CD4-positive, alpha-beta T cell (primary cell): ENCODE results near the gene CUEDC1. TPM values are rescaled to one million over a fixed set of nuclear protein-coding genes. Genes with fewer than 3 reads are reported as not detected.

Experiments used
- ATAC-seq: fragments of 200-7000 bp; cut with Tn5 transposase; one replicate; pipeline ENCODE4 v1.10.0; 2022; ENCODE audit warnings: mild to moderate bottlenecking; ENCODE audit not compliant: poor library complexity
- CTCF ChIA-PET: fragments of 350-600 bp; sonication (Branson Sonifier 250); formaldehyde crosslinking; loops from one replicate; lab custom pipeline; 2021; ENCODE audit warnings: antibody characterized with exemption, inconsistent platforms; lab: Charles Lee
- POLR2A ChIA-PET: fragments of 350-600 bp; sonication (Branson Sonifier 250); formaldehyde crosslinking; loops from one replicate; lab custom pipeline; 2021; ENCODE audit warnings: antibody characterized with exemption, inconsistent platforms; lab: Charles Lee
- DNase-seq, 14 experiments: peaks; one replicate each; pipeline ENCODE4 v3.0.0-alpha.2; 2013 to 2020; ENCODE audit warnings: mixed read lengths in 2 of 14
- H3K27ac ChIP-seq, 2 donors: one replicate each; pipeline versions ENCODE4 v1.5.1 to v1.7.0; 2013; ENCODE audit warnings: low read length in 2 of 2, low read depth in 1 of 2, mild to moderate bottlenecking in 1 of 2
- H3K27me3 ChIP-seq, 2 experiments: 1 replicate in 1 of 2; 2 replicates in 1 of 2; pipeline versions ENCODE4 v1.6.1 to v1.7.0; 2013; ENCODE audit warnings: low read length in 2 of 2, control low read depth in 1 of 2, mild to moderate bottlenecking in 1 of 2, moderate library complexity in 1 of 2; ENCODE audit not compliant: insufficient read depth in 2 of 2, control insufficient read depth in 1 of 2
- H3K36me3 ChIP-seq: one replicate; pipeline ENCODE4 v1.6.1; 2013; ENCODE audit warnings: low read length, control low read depth; ENCODE audit not compliant: insufficient read depth
- H3K4me1 ChIP-seq: one replicate; pipeline ENCODE4 v1.6.1; 2013; ENCODE audit warnings: low read length, control low read depth; ENCODE audit not compliant: insufficient read depth
- H3K4me3 ChIP-seq: one replicate; pipeline ENCODE4 v1.5.1; 2013; ENCODE audit warnings: mild to moderate bottlenecking, low read length, moderate library complexity
- H3K9me3 ChIP-seq, 2 experiments: 1 replicate in 1 of 2; 2 replicates in 1 of 2; pipeline versions ENCODE4 v1.6.1 to v1.7.0; 2013; ENCODE audit warnings: low read length in 2 of 2, mild to moderate bottlenecking in 2 of 2, control low read depth in 1 of 2, moderate library complexity in 1 of 2; ENCODE audit not compliant: control insufficient read depth in 1 of 2, insufficient read depth in 1 of 2
- H3K27ac Mint-ChIP-seq: one replicate; pipeline ENCODE4 v1.8.0; 2020; ENCODE audit warnings: mixed read lengths
- H3K27me3 Mint-ChIP-seq: one replicate; pipeline ENCODE4 v1.8.0; 2021; ENCODE audit warnings: mixed read lengths
- H3K36me3 Mint-ChIP-seq: one replicate; pipeline ENCODE4 v1.8.0; 2021; ENCODE audit warnings: low read depth, mixed read lengths
- H3K4me1 Mint-ChIP-seq: one replicate; pipeline ENCODE4 v1.8.0; 2021; ENCODE audit warnings: low read depth, mixed read lengths
- H3K4me3 Mint-ChIP-seq: one replicate; pipeline ENCODE4 v1.8.0; 2020; ENCODE audit warnings: mild to moderate bottlenecking, mixed read lengths
- H3K9me3 Mint-ChIP-seq: one replicate; pipeline ENCODE4 v1.8.0; 2020; ENCODE audit warnings: mixed read lengths
- CTCF ChIP-seq: fragments of 200-600 bp; IDR thresholded peaks from one replicate; pipeline ENCODE4 v1.8.0; 2022; ENCODE audit warnings: antibody characterized with exemption, mild to moderate bottlenecking
- intact Hi-C, 2 experiments: fragments of 100-400 bp; cut with DNase I in 1 of 2; cut with micrococcal nuclease in 1 of 2; formaldehyde crosslinking; loops; one replicate each; pipeline versions ENCODE4 v1.15.1 to v1.9.0; 2023 to 2025; cut with DNase I, micrococcal nuclease
- total RNA-seq, 174 experiments: library from RNA in 2 of 174; stranded (reverse) in 2 of 174; gene quantifications; one replicate each; pipeline ENCODE4 v1.2.3 and lab custom pipeline; 2021 to 2026

The CUEDC1 gene
- total RNA-seq, 2 experiments from 2014 or later = 0.41 to 1.0 TPM

- Histone ChIP-seq H3K27me3 (no peaks in the 10 kb centered on the region), H3K4me1 (no peaks in the 10 kb centered on the region), H3K4me3 (no peak overlapping the region), H3K36me3 (peaks cover 52% of the 10 kb centered on the region), H3K9me3 (no peaks in the 10 kb centered on the region), H3K27ac (no peak overlapping the region)
- ChIA-PET CTCF (interaction anchor here (0.6 to 0.7 kb wide), 2 partner anchors 8 to 248 kb away, joined by 4 read pairs; no protein-coding TSS in a partner anchor), POLR2A (no interaction called here)
- Mint-ChIP-seq H3K27ac (no peak overlapping the region), H3K9me3 (no peaks in the 10 kb centered on the region), H3K4me1 (peaks cover 16% of the 10 kb centered on the region), H3K27me3 (no peaks in the 10 kb centered on the region), H3K4me3 (no peak overlapping the region), H3K36me3 (peaks cover 52% of the 10 kb centered on the region)
- intact Hi-C loops = no loop called here
- no peak for TF ChIP-seq CTCF
- ATAC-seq = no peak
- DNase-seq = no peak
These were observed 115.7 kb downstream of the CUEDC1 start for GRCh38 chr17:57839571-57839923.

GRCh38 chr17:57838857-57839570 lies 116.2 kb downstream of the CUEDC1 start:
- POLR2A ChIA-PET = no interaction called here
- Histone ChIP-seq H3K4me1 (no peaks in the 10 kb centered on the region), H3K27me3 (no peaks in the 10 kb centered on the region), H3K9me3 (no peaks in the 10 kb centered on the region), H3K4me3 (no peak overlapping the region), H3K36me3 (peaks cover 51% of the 10 kb centered on the region), H3K27ac (no peak overlapping the region)
- H3K36me3 Mint-ChIP-seq = peaks cover 52% of the 10 kb centered on the region
- H3K27ac Mint-ChIP-seq = no peak overlapping the region
- no peak for TF ChIP-seq CTCF
- no peak for ATAC-seq
- CTCF ChIA-PET = interaction anchor here (0.6 to 0.7 kb wide), 2 partner anchors 9 to 248 kb away, joined by 4 read pairs; no protein-coding TSS in a partner anchor
- H3K4me1 Mint-ChIP-seq = peaks cover 20% of the 10 kb centered on the region
- no peak for DNase-seq
- intact Hi-C loops = no loop called here
- no peaks in the 10 kb centered on the region for H3K27me3 Mint-ChIP-seq
- H3K4me3 Mint-ChIP-seq = no peak overlapping the region
- no peaks in the 10 kb centered on the region for H3K9me3 Mint-ChIP-seq

- Histone ChIP-seq H3K27me3 (no peaks in the 10 kb centered on the region), H3K9me3 (no peaks in the 10 kb centered on the region), H3K4me3 (no peak overlapping the region), H3K27ac (no peak overlapping the region), H3K36me3 (peaks cover 46% of the 10 kb centered on the region), H3K4me1 (no peaks in the 10 kb centered on the region)
- DNase-seq = no peak
- H3K9me3 Mint-ChIP-seq = no peaks in the 10 kb centered on the region
- no peak for TF ChIP-seq CTCF
- ChIA-PET CTCF (no interaction called here), POLR2A (no interaction called here)
- peaks cover 19% of the 10 kb centered on the region for H3K4me1 Mint-ChIP-seq
- no peak overlapping the region for H3K4me3 Mint-ChIP-seq
- H3K27ac Mint-ChIP-seq = no peak overlapping the region
- peaks cover 49% of the 10 kb centered on the region for H3K36me3 Mint-ChIP-seq
- H3K27me3 Mint-ChIP-seq = no peaks in the 10 kb centered on the region
- ATAC-seq = no peak
- intact Hi-C loops = no loop called here
These were observed 116.8 kb downstream of the CUEDC1 start for GRCh38 chr17:57838453-57838852.
